Measurements from ENCODE around the gene YIF1B. TPM values are rescaled to one million over a fixed set of nuclear protein-coding genes. Genes with fewer than 3 reads are reported as not detected.

The YIF1B gene
- total and polyA plus RNA-seq, 9 of the 15 experiments (the other 6 are each of a cell fraction or from before 2014, with no cell fraction given): 8.5 to 586 (median 323) TPM

DNA sequence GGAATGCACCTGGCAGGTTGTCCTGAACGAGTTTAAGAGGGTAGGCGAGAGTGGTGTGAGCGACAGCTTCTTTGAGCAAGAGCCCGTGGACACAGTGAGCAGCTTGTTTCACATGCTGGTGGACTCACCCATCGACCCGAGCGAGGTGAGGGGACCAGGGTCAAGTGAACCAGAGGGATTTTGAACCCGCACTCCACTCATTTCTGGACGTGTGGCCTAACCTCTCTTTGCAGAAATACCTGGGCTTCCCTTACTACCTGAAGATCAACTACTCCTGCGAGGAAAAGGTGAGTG is 21.6 kb upstream of the YIF1B start:
- in situ Hi-C loops (cut with MboI): loop anchor here (25.0 kb wide), 1 partner anchor 425 kb away; the partner anchor contains the start of genes SIPA1L3 and WDR87
- peak overlapping the region; percentile 42 to 92 for H3K9ac ChIP-seq (ENCODE audit: insufficient read depth in 1 of 2, low read depth in 2 of 2, low read length in 2 of 2)
- no peak for FAIRE-seq
- H3K4me1 ChIP-seq (replicated peaks in 1 of 2; ENCODE audit: control insufficient read depth in 2 of 2, insufficient read depth in 2 of 2, low read length in 2 of 2): peaks cover 13 to 34% of the 10 kb centered on the region in 2 experiments; a peak in 4 of 5 replicates
- no peak for DNase-seq (ENCODE audit: extremely low read depth in 1 of 4, low spot score in 3 of 4)
- BruUV-seq (replicated peaks): TSS peak; percentile 45
- no peak overlapping the region for H3K27ac ChIP-seq (ENCODE audit: extremely low read depth, low read depth, low read length)
- no peak for TF ChIP-seq ZNF12 (CRISPR knock-in tag; IDR thresholded peaks at IDR 0.05)
- TF ChIP-seq NFYB (IDR thresholded peaks at IDR 0.05; ENCODE audit: extremely low read depth, insufficient read length): no peak
- no peak for TF ChIP-seq NFATC3 (IDR thresholded peaks at IDR 0.05)
- no peak for TF ChIP-seq ZNF766 (CRISPR knock-in tag; conservative IDR thresholded peaks at IDR 0.05)
- no peak for TF ChIP-seq POLR2A (conservative IDR thresholded peaks at IDR 0.05)
- TF ChIP-seq, protein P1, sequence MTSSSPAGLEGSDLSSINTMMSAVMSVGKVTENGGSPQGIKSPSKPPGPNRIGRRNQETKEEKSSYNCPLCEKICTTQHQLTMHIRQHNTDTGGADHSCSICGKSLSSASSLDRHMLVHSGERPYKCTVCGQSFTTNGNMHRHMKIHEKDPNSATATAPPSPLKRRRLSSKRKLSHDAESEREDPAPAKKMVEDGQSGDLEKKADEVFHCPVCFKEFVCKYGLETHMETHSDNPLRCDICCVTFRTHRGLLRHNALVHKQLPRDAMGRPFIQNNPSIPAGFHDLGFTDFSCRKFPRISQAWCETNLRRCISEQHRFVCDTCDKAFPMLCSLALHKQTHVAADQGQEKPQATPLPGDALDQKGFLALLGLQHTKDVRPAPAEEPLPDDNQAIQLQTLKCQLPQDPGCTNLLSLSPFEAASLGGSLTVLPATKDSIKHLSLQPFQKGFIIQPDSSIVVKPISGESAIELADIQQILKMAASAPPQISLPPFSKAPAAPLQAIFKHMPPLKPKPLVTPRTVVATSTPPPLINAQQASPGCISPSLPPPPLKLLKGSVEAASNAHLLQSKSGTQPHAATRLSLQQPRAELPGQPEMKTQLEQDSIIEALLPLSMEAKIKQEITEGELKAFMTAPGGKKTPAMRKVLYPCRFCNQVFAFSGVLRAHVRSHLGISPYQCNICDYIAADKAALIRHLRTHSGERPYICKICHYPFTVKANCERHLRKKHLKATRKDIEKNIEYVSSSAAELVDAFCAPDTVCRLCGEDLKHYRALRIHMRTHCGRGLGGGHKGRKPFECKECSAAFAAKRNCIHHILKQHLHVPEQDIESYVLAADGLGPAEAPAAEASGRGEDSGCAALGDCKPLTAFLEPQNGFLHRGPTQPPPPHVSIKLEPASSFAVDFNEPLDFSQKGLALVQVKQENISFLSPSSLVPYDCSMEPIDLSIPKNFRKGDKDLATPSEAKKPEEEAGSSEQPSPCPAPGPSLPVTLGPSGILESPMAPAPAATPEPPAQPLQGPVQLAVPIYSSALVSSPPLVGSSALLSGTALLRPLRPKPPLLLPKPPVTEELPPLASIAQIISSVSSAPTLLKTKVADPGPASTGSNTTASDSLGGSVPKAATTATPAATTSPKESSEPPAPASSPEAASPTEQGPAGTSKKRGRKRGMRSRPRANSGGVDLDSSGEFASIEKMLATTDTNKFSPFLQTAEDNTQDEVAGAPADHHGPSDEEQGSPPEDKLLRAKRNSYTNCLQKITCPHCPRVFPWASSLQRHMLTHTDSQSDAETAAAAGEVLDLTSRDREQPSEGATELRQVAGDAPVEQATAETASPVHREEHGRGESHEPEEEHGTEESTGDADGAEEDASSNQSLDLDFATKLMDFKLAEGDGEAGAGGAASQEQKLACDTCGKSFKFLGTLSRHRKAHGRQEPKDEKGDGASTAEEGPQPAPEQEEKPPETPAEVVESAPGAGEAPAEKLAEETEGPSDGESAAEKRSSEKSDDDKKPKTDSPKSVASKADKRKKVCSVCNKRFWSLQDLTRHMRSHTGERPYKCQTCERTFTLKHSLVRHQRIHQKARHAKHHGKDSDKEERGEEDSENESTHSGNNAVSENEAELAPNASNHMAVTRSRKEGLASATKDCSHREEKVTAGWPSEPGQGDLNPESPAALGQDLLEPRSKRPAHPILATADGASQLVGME (CRISPR knock-in tag; IDR thresholded peaks at IDR 0.05): 0 out of 2 replicates have a peak, but pooled peaks have one; percentile 46
- TF ChIP-seq ZNF507 (tag; conservative IDR thresholded peaks at IDR 0.05): no peak
- no peak for TF ChIP-seq ZNF23 (CRISPR knock-in tag; IDR thresholded peaks at IDR 0.05)
- TF ChIP-seq MLX (CRISPR knock-in tag; conservative IDR thresholded peaks at IDR 0.05): 0 out of 4 replicates have a peak, but pooled peaks of 1 of the 2 experiments have one; percentile 66
- TF ChIP-seq SIRT6 (IDR thresholded peaks at IDR 0.05; ENCODE audit: low read depth, low read length): no peak
- TF ChIP-seq ESRRB (CRISPR knock-in tag; IDR thresholded peaks at IDR 0.05; ENCODE audit: borderline replicate concordance): no peak
- WGBS (ENCODE audit: insufficient coverage, low coverage, missing lambda C conversion rate): 46% methylated on average over 10 of the region's 10 CpGs
- intact Hi-C loops (cut with micrococcal nuclease): loop anchor here (5.0 kb wide), 1 partner anchor 50 kb away; the partner anchor contains the start of genes GGN and SPRED3
- H3K36me3 ChIP-seq (ENCODE audit: control insufficient read depth, insufficient read depth, low read length): no peaks in the 10 kb centered on the region
- H3K4me2 ChIP-seq (ENCODE audit: insufficient read depth, low read length): peak overlapping the region; percentile 86
- peaks cover 2% of the 10 kb centered on the region; the same call in 1 of the 3 replicates for H3K79me2 ChIP-seq (ENCODE audit: control insufficient read depth, insufficient read depth, low read length)
- H3K9me1 ChIP-seq (ENCODE audit: control insufficient read depth, insufficient read depth, low read length): no peaks in the 10 kb centered on the region
- ChIA-PET CTCF (ENCODE audit: low intra/inter-chr PET ratio) (no interaction called here), POLR2A (interaction anchor here (0.7 to 2.6 kb wide), 4 partner anchors 10 to 47 kb away, joined by 4 to 8 read pairs (median 5); no protein-coding TSS in a partner anchor)
- no peaks in the 10 kb centered on the region for H3K27me3 ChIP-seq (ENCODE audit: control insufficient read depth in 2 of 2, insufficient read depth in 2 of 2, low read length in 2 of 2)
- H2AFZ ChIP-seq (ENCODE audit: low read depth, low read length): peak overlapping the region; percentile 97
- no peaks in the 10 kb centered on the region for H3K9me3 ChIP-seq (replicated peaks; ENCODE audit: control insufficient read depth, insufficient read depth, low read depth, low read length)
- ATAC-seq: no peak
- peak overlapping the region; percentile 85; the same call in 1 of the 2 replicates for H3K4me3 ChIP-seq
- no peaks in the 10 kb centered on the region for H4K20me1 ChIP-seq (replicated peaks; ENCODE audit: control insufficient read depth, insufficient read depth, low read length)

All from K562 (cell line).